AG10803 (cell line): Measurements from ENCODE around the gene PRRX2.

Experiments used
- DNase-seq: peaks from one replicate; pipeline ENCODE4 v3.0.0; 2010; ENCODE audit warnings: low read depth
- H3K4me3 ChIP-seq: 2 replicates; pipeline ENCODE4 v1.5.1; 2011; ENCODE audit warnings: mild to moderate bottlenecking, low read length, control low read depth
- CTCF ChIP-seq: conservative IDR thresholded peaks from 2 replicates; pipeline ENCODE4 v1.5.1; 2011; ENCODE audit warnings: mild to moderate bottlenecking, low read length, control low read depth, inconsistent platforms

Gene PRRX2

GRCh38 chr9:129665389-129665775, at the start of gene PRRX2:
TSS of gene PRRX2 (plus strand) at chr9:129665647. CDS start at chr9:129665868, 221 bp downstream.
- peak within 1 kb of the TSS; percentile 85 for H3K4me3 ChIP-seq
- peak; percentile 82 for DNase-seq
- TF ChIP-seq CTCF = no peak

- H3K4me3 ChIP-seq = no peak overlapping the region
- TF ChIP-seq CTCF = peak; percentile 78
- peak; percentile 73 for DNase-seq
Measured at GRCh38 chr9:129617167-129617566, 48.3 kb upstream of the PRRX2 start.

GRCh38 chr9:129619787-129620668, 45.4 kb upstream of the PRRX2 start:
- TF ChIP-seq CTCF = peak; percentile 25; the same call in 1 of the 2 replicates
- peak; percentile 33 for DNase-seq
- peak overlapping the region; percentile 58 for H3K4me3 ChIP-seq

- no peak for TF ChIP-seq CTCF
- no peak for DNase-seq
- peak within 1 kb of the TSS; percentile 58 for H3K4me3 ChIP-seq
Measured at GRCh38 chr9:129620669-129621295, 44.7 kb upstream of the PRRX2 start, which contains the start of gene C9orf50. TSS of gene C9orf50 (minus strand) at chr9:129621101. CDS start at chr9:129620574, 527 bp downstream.

- no peak overlapping the region for H3K4me3 ChIP-seq
- TF ChIP-seq CTCF = no peak
- DNase-seq = peak; percentile 58
Measured at GRCh38 chr9:129623331-129623730, 42.1 kb upstream of the PRRX2 start.

GRCh38 chr9:129624168-129624759, 41.2 kb upstream of the PRRX2 start:
- peak; percentile 85 for TF ChIP-seq CTCF
- DNase-seq = peak; percentile 43
- H3K4me3 ChIP-seq = no peak overlapping the region
